ENCODE results near the gene COPS9. TPM values are rescaled to one million over a fixed set of nuclear protein-coding genes. Genes with fewer than 3 reads are reported as not detected.

The COPS9 gene
- total RNA-seq, 2 experiments from 2014 or later, result 155 to 158 TPM

GRCh38 chr2:240169486-240170353 lies 33.6 kb upstream of the COPS9 start:
- peaks cover 2% of the 10 kb centered on the region for H3K4me1 Mint-ChIP-seq
- peaks cover 1% of the 10 kb centered on the region for H3K9me3 Mint-ChIP-seq
- H3K36me3 Mint-ChIP-seq, result no peaks in the 10 kb centered on the region
- no peak for DNase-seq
- peaks cover 3% of the 10 kb centered on the region for H3K27me3 Mint-ChIP-seq
- H3K4me3 Mint-ChIP-seq, result no peak overlapping the region
- H3K27ac Mint-ChIP-seq, result no peak overlapping the region

DNA sequence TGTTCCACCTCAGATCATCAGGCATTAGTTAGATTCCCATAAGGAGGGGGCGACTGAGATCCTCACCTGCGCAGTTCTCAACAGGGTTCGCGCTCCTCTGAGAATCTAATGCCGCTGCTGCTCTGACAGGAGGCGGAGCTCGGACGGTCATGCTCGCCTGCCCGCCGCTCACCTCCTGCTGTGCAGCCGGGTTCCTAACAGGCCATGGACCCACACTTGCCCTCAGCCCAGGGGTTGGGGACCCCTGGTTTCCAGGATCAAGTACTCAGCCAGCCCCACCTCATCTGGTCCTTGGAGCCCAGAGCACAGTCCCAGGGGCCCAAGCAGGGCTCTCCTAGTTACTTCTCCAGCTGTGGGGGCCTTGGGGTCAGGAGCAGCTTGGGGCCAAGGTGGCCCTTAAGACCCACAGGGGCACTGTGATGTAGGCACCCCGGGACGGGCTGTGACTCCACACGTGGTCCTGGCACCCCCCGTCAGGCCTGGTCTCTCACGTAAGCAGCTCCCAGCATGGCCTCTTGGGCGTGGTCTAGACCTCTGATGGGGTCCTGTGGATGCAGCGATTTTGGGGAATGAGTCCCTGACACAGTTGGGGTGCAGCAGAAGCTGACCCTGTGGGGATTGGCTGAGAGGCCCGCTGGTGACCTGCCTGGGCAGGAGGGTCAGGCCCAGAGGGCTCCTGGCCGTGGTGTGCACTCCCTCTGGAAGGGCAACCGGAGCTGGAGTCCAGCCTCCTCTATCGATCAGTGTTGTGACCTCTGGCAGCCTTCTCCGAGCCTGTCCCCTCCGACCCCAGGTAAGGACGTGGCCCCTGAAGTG lies 32.6 kb upstream of the COPS9 start:
- H3K27me3 Mint-ChIP-seq, result peaks cover 3% of the 10 kb centered on the region
- H3K27ac Mint-ChIP-seq, result no peak overlapping the region
- H3K36me3 Mint-ChIP-seq, result no peaks in the 10 kb centered on the region
- H3K4me1 Mint-ChIP-seq, result peaks cover 2% of the 10 kb centered on the region
- DNase-seq, result no peak
- H3K4me3 Mint-ChIP-seq, result no peak overlapping the region
- peaks cover 1% of the 10 kb centered on the region for H3K9me3 Mint-ChIP-seq

DNA sequence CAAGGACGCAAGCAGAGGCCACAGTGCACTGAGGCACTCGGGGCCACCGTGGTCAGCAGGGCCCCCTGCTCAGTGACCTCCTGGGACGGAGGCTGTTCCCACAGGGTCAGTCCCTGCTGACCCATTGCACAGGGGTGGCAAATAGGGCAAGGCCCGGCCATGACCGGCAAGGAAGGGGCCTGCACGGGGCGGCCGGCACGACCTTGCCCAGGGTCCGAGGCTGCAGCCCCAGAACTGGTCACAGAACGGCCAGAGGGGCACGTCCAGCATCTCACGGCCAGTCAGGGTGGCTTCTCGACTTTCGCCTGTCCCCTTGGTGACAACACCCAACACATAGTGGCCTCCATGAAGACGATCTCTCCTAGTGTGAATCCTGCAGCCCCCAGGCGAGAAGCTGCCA lies 31.9 kb upstream of the COPS9 start:
- Mint-ChIP-seq H3K27me3 (peaks cover 3% of the 10 kb centered on the region), H3K36me3 (no peaks in the 10 kb centered on the region), H3K9me3 (peaks cover 1% of the 10 kb centered on the region), H3K27ac (no peak overlapping the region), H3K4me1 (no peaks in the 10 kb centered on the region), H3K4me3 (no peak overlapping the region)
- no peak for DNase-seq

GRCh38 chr2:240167588-240167880 lies 31.4 kb upstream of the COPS9 start:
- H3K9me3 Mint-ChIP-seq, result no peaks in the 10 kb centered on the region
- no peaks in the 10 kb centered on the region for H3K4me1 Mint-ChIP-seq
- peaks cover 3% of the 10 kb centered on the region for H3K27me3 Mint-ChIP-seq
- DNase-seq, result no peak
- no peak overlapping the region for H3K4me3 Mint-ChIP-seq
- H3K27ac Mint-ChIP-seq, result no peak overlapping the region
- no peaks in the 10 kb centered on the region for H3K36me3 Mint-ChIP-seq

GRCh38 chr2:240166761-240167587 lies 30.9 kb upstream of the COPS9 start:
- H3K36me3 Mint-ChIP-seq, result no peaks in the 10 kb centered on the region
- no peak overlapping the region for H3K4me3 Mint-ChIP-seq
- peaks cover 3% of the 10 kb centered on the region for H3K27me3 Mint-ChIP-seq
- no peaks in the 10 kb centered on the region for H3K4me1 Mint-ChIP-seq
- no peak overlapping the region for H3K27ac Mint-ChIP-seq
- no peak for DNase-seq
- no peaks in the 10 kb centered on the region for H3K9me3 Mint-ChIP-seq

- Mint-ChIP-seq H3K4me1 (no peaks in the 10 kb centered on the region), H3K4me3 (no peak overlapping the region), H3K9me3 (no peaks in the 10 kb centered on the region), H3K27ac (no peak overlapping the region), H3K36me3 (no peaks in the 10 kb centered on the region), H3K27me3 (peaks cover 3% of the 10 kb centered on the region)
- no peak for DNase-seq
Measured at GRCh38 chr2:240166191-240166590, 30.1 kb upstream of the COPS9 start.

DNA sequence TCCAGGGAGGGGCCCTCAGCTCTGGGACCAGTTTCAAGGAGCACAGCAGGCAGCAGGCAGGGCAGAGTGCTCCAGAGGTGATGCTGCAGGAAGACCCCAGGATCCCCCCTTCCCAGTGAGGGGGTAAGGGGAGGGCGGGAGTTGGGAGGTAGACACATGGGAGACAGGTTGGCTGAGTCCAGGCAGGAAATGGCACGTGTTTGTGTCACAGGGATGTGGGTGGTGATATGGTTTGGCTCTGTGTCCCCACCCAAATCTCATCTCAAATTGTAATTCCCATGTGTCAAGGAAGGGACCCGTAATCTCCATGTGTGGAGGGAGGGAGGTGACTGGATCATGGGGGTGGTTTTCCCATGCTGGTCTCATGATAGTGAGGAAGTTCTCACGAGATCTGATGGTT lies 29.6 kb upstream of the COPS9 start:
- peaks cover 3% of the 10 kb centered on the region for H3K27me3 Mint-ChIP-seq
- no peaks in the 10 kb centered on the region for H3K36me3 Mint-ChIP-seq
- DNase-seq, result no peak
- H3K4me3 Mint-ChIP-seq, result no peak overlapping the region
- no peaks in the 10 kb centered on the region for H3K9me3 Mint-ChIP-seq
- H3K4me1 Mint-ChIP-seq, result no peaks in the 10 kb centered on the region
- H3K27ac Mint-ChIP-seq, result no peak overlapping the region

DNA sequence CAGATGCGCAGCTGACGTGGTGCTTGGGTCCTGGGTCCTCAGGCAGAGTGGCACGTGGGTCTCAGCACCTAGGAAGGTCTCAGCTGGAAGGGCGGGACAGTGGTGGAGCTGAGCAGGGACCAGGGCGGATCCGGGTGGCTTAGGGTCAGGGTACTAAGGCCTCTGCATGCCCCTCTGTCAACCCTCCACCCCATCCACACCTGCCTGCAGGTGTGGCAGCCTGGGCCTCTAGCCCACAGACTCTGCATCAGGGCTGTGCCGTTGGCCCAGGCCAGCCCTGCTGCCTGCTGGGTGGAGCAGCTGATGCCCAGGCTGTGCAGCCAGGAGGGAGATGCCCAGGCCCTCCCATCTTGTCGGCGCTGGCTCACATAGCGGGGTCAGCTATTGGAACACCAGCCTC lies 28.9 kb upstream of the COPS9 start:
- H3K36me3 Mint-ChIP-seq, result no peaks in the 10 kb centered on the region
- H3K4me1 Mint-ChIP-seq, result no peaks in the 10 kb centered on the region
- no peak overlapping the region for H3K4me3 Mint-ChIP-seq
- no peak overlapping the region for H3K27ac Mint-ChIP-seq
- DNase-seq, result no peak
- H3K27me3 Mint-ChIP-seq, result peaks cover 3% of the 10 kb centered on the region
- H3K9me3 Mint-ChIP-seq, result no peaks in the 10 kb centered on the region

DNA sequence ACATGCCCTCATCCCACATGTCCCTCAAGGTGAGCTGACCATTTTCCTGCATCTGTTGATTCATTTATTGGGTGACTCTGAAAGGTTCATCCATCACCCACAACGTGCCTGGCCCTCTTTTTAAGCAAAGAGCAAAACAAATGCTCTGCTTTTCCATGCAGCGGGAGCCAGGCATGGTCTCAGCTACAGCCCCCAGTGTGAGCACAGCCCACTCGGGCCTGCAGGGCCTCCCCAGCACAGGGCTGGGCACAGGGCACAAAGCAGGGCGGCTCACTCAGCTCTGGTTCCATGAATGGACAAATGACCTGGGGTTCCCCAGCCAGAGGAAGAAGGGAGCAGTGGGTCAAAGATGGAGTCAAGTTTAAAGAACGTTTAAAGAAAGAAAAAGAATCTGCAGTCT lies 28.5 kb upstream of the COPS9 start:
- Mint-ChIP-seq H3K9me3 (no peaks in the 10 kb centered on the region), H3K4me3 (no peak overlapping the region), H3K27ac (no peak overlapping the region), H3K4me1 (no peaks in the 10 kb centered on the region), H3K36me3 (no peaks in the 10 kb centered on the region), H3K27me3 (peaks cover 3% of the 10 kb centered on the region)
- no peak for DNase-seq

- Mint-ChIP-seq H3K27ac (no peak overlapping the region), H3K9me3 (no peaks in the 10 kb centered on the region)
- DNase-seq, result no peak
Measured at GRCh38 chr2:240163844-240164574, 27.9 kb upstream of the COPS9 start.

GRCh38 chr2:240162939-240163714 lies 27.0 kb upstream of the COPS9 start:
- no peak overlapping the region for H3K4me3 Mint-ChIP-seq
- H3K9me3 Mint-ChIP-seq, result no peaks in the 10 kb centered on the region
- H3K36me3 Mint-ChIP-seq, result no peaks in the 10 kb centered on the region
- no peaks in the 10 kb centered on the region for H3K4me1 Mint-ChIP-seq
- no peak overlapping the region for H3K27ac Mint-ChIP-seq
- peaks cover 3% of the 10 kb centered on the region for H3K27me3 Mint-ChIP-seq
- DNase-seq, result no peak

More at GRCh38 chr2:240163844-240164574, 27.9 kb upstream of the COPS9 start:
- H3K36me3 Mint-ChIP-seq, result no peaks in the 10 kb centered on the region
- no peaks in the 10 kb centered on the region for H3K4me1 Mint-ChIP-seq
- H3K27me3 Mint-ChIP-seq, result peaks cover 3% of the 10 kb centered on the region
- H3K4me3 Mint-ChIP-seq, result no peak overlapping the region

DNA sequence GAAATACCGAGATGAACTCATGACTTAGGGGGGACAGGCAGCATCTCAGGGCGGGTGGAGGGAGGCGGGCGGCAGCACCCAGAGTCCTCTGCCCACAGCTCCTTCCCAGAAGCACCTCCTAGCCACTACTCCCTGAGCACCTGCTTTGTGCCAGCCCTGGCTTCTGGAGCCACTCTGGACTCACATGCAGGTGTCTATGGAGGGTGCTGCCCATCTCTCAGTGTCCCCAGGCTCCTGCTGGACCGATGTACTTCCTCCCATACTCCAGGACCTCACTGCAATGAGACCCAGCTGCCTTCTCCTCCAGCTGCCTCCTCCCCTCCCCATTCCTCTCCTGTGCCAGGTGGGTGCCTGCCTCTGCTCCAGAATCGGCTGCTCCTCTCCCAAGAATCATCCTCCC lies 26.4 kb upstream of the COPS9 start:
- Mint-ChIP-seq H3K4me3 (no peak overlapping the region), H3K4me1 (no peaks in the 10 kb centered on the region), H3K27me3 (peaks cover 1% of the 10 kb centered on the region), H3K36me3 (no peaks in the 10 kb centered on the region), H3K27ac (no peak overlapping the region), H3K9me3 (no peaks in the 10 kb centered on the region)
- no peak for DNase-seq

- H3K9me3 Mint-ChIP-seq, result no peaks in the 10 kb centered on the region
Measured at GRCh38 chr2:240162032-240162431, 25.9 kb upstream of the COPS9 start.

More at GRCh38 chr2:240162032-240162431, 25.9 kb upstream of the COPS9 start:
- Mint-ChIP-seq H3K27me3 (no peaks in the 10 kb centered on the region), H3K4me3 (no peak overlapping the region), H3K4me1 (no peaks in the 10 kb centered on the region), H3K36me3 (no peaks in the 10 kb centered on the region), H3K27ac (no peak overlapping the region)
- no peak for DNase-seq

Measured in activated naive CD8-positive, alpha-beta T cell treated with anti-CD3 and anti-CD28 coated beads for 36 hours (primary cell).